Astrocyte (in vitro differentiated cells and primary cell): ENCODE measurements around the gene CTNNA2. TPM values are rescaled to one million over a fixed set of nuclear protein-coding genes. Genes with fewer than 3 reads are reported as not detected.
A peak's percentile ranks its signal among the peaks of the same experiment; 100 is the strongest.

Source experiments
- DNase-seq: peaks from one replicate; pipeline ENCODE4 v3.0.0-alpha.2; 2010; ENCODE audit warnings: low read depth
- FAIRE-seq: peaks from 2 replicates; lab custom pipeline; 2011; peaks lifted over from hg19 to GRCh38; lab: Jason Lieb, UNC
- H2AFZ ChIP-seq: 2 replicates; pipeline ENCODE4 v1.6.0; 2012; ENCODE audit warnings: low read depth, low read length, inconsistent platforms
- H3K27ac ChIP-seq: 2 replicates; pipeline ENCODE4 v1.5.1; 2011; ENCODE audit warnings: low read depth, low read length, inconsistent platforms
- H3K27me3 ChIP-seq: 2 replicates; pipeline ENCODE4 v1.6.0; 2011; ENCODE audit warnings: low read length, inconsistent platforms; ENCODE audit not compliant: insufficient read depth
- H3K36me3 ChIP-seq: 2 replicates; pipeline ENCODE4 v1.5.1; 2011; ENCODE audit warnings: low read length, inconsistent platforms; ENCODE audit not compliant: insufficient read depth
- H3K4me1 ChIP-seq: 2 replicates; pipeline ENCODE4 v1.5.1; 2011; ENCODE audit warnings: low read length, inconsistent platforms; ENCODE audit not compliant: insufficient read depth
- H3K4me2 ChIP-seq: 2 replicates; pipeline ENCODE4 v1.6.0; 2012; ENCODE audit warnings: low read length, inconsistent platforms
- H3K4me3 ChIP-seq: 2 replicates; pipeline ENCODE4 v1.5.1; 2011; ENCODE audit warnings: low read depth, mild to moderate bottlenecking, low read length, inconsistent platforms; ENCODE audit not compliant: insufficient read depth
- H3K79me2 ChIP-seq: 2 replicates; pipeline ENCODE4 v1.6.0; 2012; ENCODE audit warnings: mild to moderate bottlenecking, low read length, inconsistent platforms; ENCODE audit not compliant: insufficient read depth
- H3K9ac ChIP-seq: 2 replicates; pipeline ENCODE4 v1.6.0; 2012; ENCODE audit warnings: mild to moderate bottlenecking, low read length, inconsistent platforms
- H3K9me3 ChIP-seq: 2 replicates; pipeline ENCODE4 v1.5.1; 2012; ENCODE audit warnings: low read depth, mild to moderate bottlenecking, low read length, inconsistent platforms; ENCODE audit not compliant: insufficient read depth
- H4K20me1 ChIP-seq: 2 replicates; pipeline ENCODE4 v1.6.0; 2012; ENCODE audit warnings: low read length, inconsistent platforms; ENCODE audit not compliant: insufficient read depth
- H3K27ac Mint-ChIP-seq: one replicate; pipeline ENCODE4 v1.8.0; 2021; ENCODE audit warnings: mild to moderate bottlenecking, mixed read lengths; ENCODE audit not compliant: unreplicated experiment
- H3K27me3 Mint-ChIP-seq: one replicate; pipeline ENCODE4 v1.8.0; 2021; ENCODE audit warnings: low read depth, mixed read lengths; ENCODE audit not compliant: unreplicated experiment
- H3K36me3 Mint-ChIP-seq: one replicate; pipeline ENCODE4 v1.8.0; 2021; ENCODE audit warnings: low read depth, mixed read lengths; ENCODE audit not compliant: unreplicated experiment
- H3K4me1 Mint-ChIP-seq: one replicate; pipeline ENCODE4 v1.8.0; 2021; ENCODE audit warnings: low read depth, mixed read lengths; ENCODE audit not compliant: unreplicated experiment
- H3K4me3 Mint-ChIP-seq: one replicate; pipeline ENCODE4 v1.8.0; 2021; ENCODE audit warnings: mild to moderate bottlenecking, moderate library complexity, mixed read lengths; ENCODE audit not compliant: unreplicated experiment
- H3K9me3 Mint-ChIP-seq: one replicate; pipeline ENCODE4 v1.8.0; 2021; ENCODE audit warnings: mild to moderate bottlenecking, mixed read lengths; ENCODE audit not compliant: unreplicated experiment
- CTCF ChIP-seq: IDR thresholded peaks from 2 replicates; pipeline ENCODE4 v1.5.1; 2011; ENCODE audit warnings: low read depth, mild to moderate bottlenecking, inconsistent platforms, low read length, moderate library complexity; ENCODE audit not compliant: insufficient read depth
- EZH2 ChIP-seq: IDR thresholded peaks from 2 replicates; pipeline ENCODE4 v1.6.1; 2012; ENCODE audit warnings: mild to moderate bottlenecking, low read length, inconsistent platforms; ENCODE audit not compliant: insufficient read depth
- total RNA-seq: library from RNA; stranded (reverse); gene quantifications from 2 replicates; pipeline ENCODE4 v1.2.1, GENCODE V29; 2021

Gene CTNNA2
- total RNA-seq, 1 donor from 2014 or later, result 3.9 TPM

- DNase-seq (peak; percentile 70), FAIRE-seq (no peak)
- Mint-ChIP-seq H3K36me3 (no peaks in the 10 kb centered on the region), H3K27ac (peak overlapping the region; percentile 81), H3K4me1 (peaks cover 37% of the 10 kb centered on the region), H3K9me3 (no peaks in the 10 kb centered on the region), H3K27me3 (no peaks in the 10 kb centered on the region), H3K4me3 (no peak overlapping the region)
- no peaks in the 10 kb centered on the region for H3K27me3 ChIP-seq
- no peaks in the 10 kb centered on the region for H4K20me1 ChIP-seq
- H3K4me1 ChIP-seq, result peaks cover 7% of the 10 kb centered on the region
- H3K4me3 ChIP-seq, result no peak overlapping the region
- H3K9ac ChIP-seq, result no peak overlapping the region
- no peak for TF ChIP-seq CTCF
- TF ChIP-seq EZH2, result no peak
- no peak overlapping the region for H3K4me2 ChIP-seq
- H3K79me2 ChIP-seq, result no peaks in the 10 kb centered on the region
- no peaks in the 10 kb centered on the region for H3K9me3 ChIP-seq
- peak overlapping the region; percentile 43 for H3K27ac ChIP-seq
- H2AFZ ChIP-seq, result no peak overlapping the region
- no peaks in the 10 kb centered on the region for H3K36me3 ChIP-seq
Measured at GRCh38 chr2:79619976-79620375, 107.1 kb downstream of the CTNNA2 start.

- Mint-ChIP-seq H3K9me3 (no peaks in the 10 kb centered on the region), H3K4me3 (no peak overlapping the region), H3K36me3 (no peaks in the 10 kb centered on the region), H3K27me3 (no peaks in the 10 kb centered on the region), H3K27ac (peak overlapping the region; percentile 81), H3K4me1 (peaks cover 37% of the 10 kb centered on the region)
- TF ChIP-seq EZH2, result no peak
- TF ChIP-seq CTCF, result no peak
- H3K4me3 ChIP-seq, result no peak overlapping the region
- no peaks in the 10 kb centered on the region for H3K27me3 ChIP-seq
- no peak overlapping the region for H2AFZ ChIP-seq
- H3K9me3 ChIP-seq, result no peaks in the 10 kb centered on the region
- H3K79me2 ChIP-seq, result no peaks in the 10 kb centered on the region
- no peak overlapping the region for H3K9ac ChIP-seq
- no peak overlapping the region for H3K27ac ChIP-seq
- DNase-seq, result no peak
- no peaks in the 10 kb centered on the region for H3K36me3 ChIP-seq
- no peak for FAIRE-seq
- H4K20me1 ChIP-seq, result no peaks in the 10 kb centered on the region
- peaks cover 7% of the 10 kb centered on the region for H3K4me1 ChIP-seq
- no peak overlapping the region for H3K4me2 ChIP-seq
Measured at GRCh38 chr2:79620679-79621078, 107.8 kb downstream of the CTNNA2 start.

GRCh38 chr2:79621252-79621651, 108.4 kb downstream of the CTNNA2 start:
- Mint-ChIP-seq H3K27ac (peak overlapping the region; percentile 92), H3K9me3 (no peaks in the 10 kb centered on the region), H3K4me3 (no peak overlapping the region), H3K4me1 (peaks cover 37% of the 10 kb centered on the region), H3K27me3 (no peaks in the 10 kb centered on the region), H3K36me3 (no peaks in the 10 kb centered on the region)
- Histone ChIP-seq H4K20me1 (no peaks in the 10 kb centered on the region), H3K79me2 (no peaks in the 10 kb centered on the region), H3K27ac (no peak overlapping the region), H3K27me3 (no peaks in the 10 kb centered on the region), H3K4me3 (no peak overlapping the region), H3K4me2 (no peak overlapping the region), H3K9ac (no peak overlapping the region), H3K4me1 (peaks cover 7% of the 10 kb centered on the region), H3K36me3 (no peaks in the 10 kb centered on the region), H2AFZ (no peak overlapping the region), H3K9me3 (no peaks in the 10 kb centered on the region)
- FAIRE-seq (no peak), DNase-seq (no peak)
- TF ChIP-seq CTCF (no peak), EZH2 (no peak)
